Left ventricle myocardium inferior (tissue), 1 donor: ENCODE results near the gene PLIN3. TPM values are rescaled to one million over a fixed set of nuclear protein-coding genes. Genes with fewer than 3 reads are reported as not detected.
"Not testable (repeated sequence)": the region's sequence is repeated elsewhere in the genome, so short reads cannot be mapped to it uniquely, and the experiment has no call there.

ENCODE experiments used
- DNase-seq: peaks from one replicate; pipeline ENCODE4 v3.0.0-alpha.2; 2020
- H3K27ac ChIP-seq: fragments of 200-600 bp; replicated peaks from 2 replicates; pipeline ENCODE4 v1.8.0; 2021
- H3K27me3 ChIP-seq: fragments of 200-600 bp; 2 replicates; pipeline ENCODE4 v1.8.0; 2021; ENCODE audit warnings: low read depth
- H3K36me3 ChIP-seq: fragments of 200-600 bp; 2 replicates; pipeline ENCODE4 v1.8.0; 2021
- H3K4me1 ChIP-seq: fragments of 200-600 bp; 2 replicates; pipeline ENCODE4 v1.8.0; 2021
- H3K4me3 ChIP-seq: fragments of 200-600 bp; 2 replicates; pipeline ENCODE4 v1.8.0; 2021; ENCODE audit warnings: mild to moderate bottlenecking, moderate library complexity
- H3K9me3 ChIP-seq: fragments of 200-600 bp; replicated peaks from 2 replicates; pipeline ENCODE4 v1.8.0; 2021
- intact Hi-C: fragments of 100-400 bp; cut with micrococcal nuclease; formaldehyde crosslinking; loops from one replicate; pipeline ENCODE4 v1.11.0; 2022
- total RNA-seq: library from RNA; stranded (reverse); fragmentation: NEBNext Ultra II Directional; extraction: Animal tissue kit (Norgen Biotek cat#: 25700); gene quantifications from one replicate; pipeline ENCODE4 v1.2.1, GENCODE V29; 2021
- TF ChIP-seq, protein P1 (sequence below): fragments of 200-600 bp; IDR thresholded peaks from 2 replicates; pipeline ENCODE4 v1.8.0; 2021; ENCODE audit warnings: antibody characterized with exemption, mild to moderate bottlenecking, borderline replicate concordance
- donor health status: DM: no; HTN: yes; CAD: no; lungs with severe emphysema.

PLIN3 gene
- total RNA-seq, 1 donor from 2014 or later = 26.7 TPM

DNA sequence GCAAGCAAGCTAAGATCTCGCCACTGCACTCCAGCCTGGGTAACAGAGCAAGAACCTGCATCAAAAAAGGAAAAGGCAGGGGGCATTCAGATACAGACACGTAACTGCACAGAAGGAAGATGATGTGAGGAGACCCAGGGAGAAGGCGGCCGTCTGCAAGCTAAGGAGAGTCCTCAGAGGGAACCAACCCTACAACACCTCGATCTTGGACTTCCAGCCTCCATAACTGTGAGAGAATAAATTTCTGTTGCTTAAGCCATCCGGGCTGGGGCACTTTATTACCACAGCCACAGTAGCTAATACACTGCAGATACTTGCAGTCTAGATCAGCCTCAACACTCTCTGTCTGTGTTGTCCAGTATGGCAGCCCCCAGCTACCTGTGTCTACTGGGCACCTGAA lies 43.9 kb downstream of the PLIN3 start:
- intact Hi-C loops = no loop called here
- Histone ChIP-seq H3K36me3 (peaks cover 7% of the 10 kb centered on the region), H3K9me3 (no peaks in the 10 kb centered on the region), H3K4me3 (no peak overlapping the region), H3K27ac (no peak overlapping the region), H3K27me3 (no peaks in the 10 kb centered on the region), H3K4me1 (peaks cover 8% of the 10 kb centered on the region)
- TF ChIP-seq, protein P1, sequence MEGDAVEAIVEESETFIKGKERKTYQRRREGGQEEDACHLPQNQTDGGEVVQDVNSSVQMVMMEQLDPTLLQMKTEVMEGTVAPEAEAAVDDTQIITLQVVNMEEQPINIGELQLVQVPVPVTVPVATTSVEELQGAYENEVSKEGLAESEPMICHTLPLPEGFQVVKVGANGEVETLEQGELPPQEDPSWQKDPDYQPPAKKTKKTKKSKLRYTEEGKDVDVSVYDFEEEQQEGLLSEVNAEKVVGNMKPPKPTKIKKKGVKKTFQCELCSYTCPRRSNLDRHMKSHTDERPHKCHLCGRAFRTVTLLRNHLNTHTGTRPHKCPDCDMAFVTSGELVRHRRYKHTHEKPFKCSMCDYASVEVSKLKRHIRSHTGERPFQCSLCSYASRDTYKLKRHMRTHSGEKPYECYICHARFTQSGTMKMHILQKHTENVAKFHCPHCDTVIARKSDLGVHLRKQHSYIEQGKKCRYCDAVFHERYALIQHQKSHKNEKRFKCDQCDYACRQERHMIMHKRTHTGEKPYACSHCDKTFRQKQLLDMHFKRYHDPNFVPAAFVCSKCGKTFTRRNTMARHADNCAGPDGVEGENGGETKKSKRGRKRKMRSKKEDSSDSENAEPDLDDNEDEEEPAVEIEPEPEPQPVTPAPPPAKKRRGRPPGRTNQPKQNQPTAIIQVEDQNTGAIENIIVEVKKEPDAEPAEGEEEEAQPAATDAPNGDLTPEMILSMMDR = no peak
- DNase-seq = no peak

GRCh38 chr19:4822354-4822753 lies 45.1 kb downstream of the PLIN3 start:
- peaks cover 17% of the 10 kb centered on the region for H3K36me3 ChIP-seq
- intact Hi-C loops, H3K9me3 ChIP-seq: not testable (repeated sequence)

GRCh38 chr19:4821265-4821664 lies 46.2 kb downstream of the PLIN3 start:
- peaks cover 9% of the 10 kb centered on the region for H3K4me1 ChIP-seq
- no peak for DNase-seq
- H3K4me3 ChIP-seq = no peak overlapping the region
- intact Hi-C loops = no loop called here
- TF ChIP-seq, protein P1 = no peak
- no peak overlapping the region for H3K27ac ChIP-seq
- no peaks in the 10 kb centered on the region for H3K27me3 ChIP-seq
- H3K9me3 ChIP-seq = no peaks in the 10 kb centered on the region
- peaks cover 27% of the 10 kb centered on the region for H3K36me3 ChIP-seq

More at GRCh38 chr19:4822354-4822753, 45.1 kb downstream of the PLIN3 start:
- not testable (repeated sequence) for DNase-seq, H3K4me3 ChIP-seq, H3K27me3 ChIP-seq, H3K27ac ChIP-seq, H3K4me1 ChIP-seq

GRCh38 chr19:4817467-4818277 lies 49.8 kb downstream of the PLIN3 start:
- no peaks in the 10 kb centered on the region for H3K9me3 ChIP-seq
- intact Hi-C loops = no loop called here
- H3K36me3 ChIP-seq = peaks cover 24% of the 10 kb centered on the region
- DNase-seq = peak; percentile 27
- TF ChIP-seq, protein P1 = no peak
- peaks cover 30% of the 10 kb centered on the region for H3K4me1 ChIP-seq
- no peaks in the 10 kb centered on the region for H3K27me3 ChIP-seq
- H3K4me3 ChIP-seq = no peak overlapping the region
- no peak overlapping the region for H3K27ac ChIP-seq

DNA sequence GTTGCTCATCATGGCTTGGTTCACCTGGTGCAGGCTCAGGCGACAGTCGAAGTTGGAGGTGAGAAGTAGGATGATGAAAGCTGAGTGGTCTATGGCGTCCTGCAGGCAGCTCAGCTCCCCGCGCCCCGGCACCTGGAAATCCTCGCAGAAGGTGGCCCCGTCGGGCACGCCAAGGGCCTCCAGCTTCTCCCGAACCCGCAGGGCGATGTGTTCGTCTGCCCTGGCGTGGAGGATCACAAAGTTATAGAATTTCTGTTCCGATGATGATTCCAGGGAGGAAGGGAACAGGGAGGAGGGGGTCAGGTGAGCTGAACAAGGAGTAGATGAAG lies 50.6 kb downstream of the PLIN3 start:
- Histone ChIP-seq H3K4me3 (no peak overlapping the region), H3K36me3 (peaks cover 24% of the 10 kb centered on the region), H3K9me3 (no peaks in the 10 kb centered on the region), H3K27me3 (no peaks in the 10 kb centered on the region), H3K27ac (no peak overlapping the region), H3K4me1 (peaks cover 34% of the 10 kb centered on the region)
- TF ChIP-seq, protein P1 = no peak
- intact Hi-C loops = no loop called here
- no peak for DNase-seq

DNA sequence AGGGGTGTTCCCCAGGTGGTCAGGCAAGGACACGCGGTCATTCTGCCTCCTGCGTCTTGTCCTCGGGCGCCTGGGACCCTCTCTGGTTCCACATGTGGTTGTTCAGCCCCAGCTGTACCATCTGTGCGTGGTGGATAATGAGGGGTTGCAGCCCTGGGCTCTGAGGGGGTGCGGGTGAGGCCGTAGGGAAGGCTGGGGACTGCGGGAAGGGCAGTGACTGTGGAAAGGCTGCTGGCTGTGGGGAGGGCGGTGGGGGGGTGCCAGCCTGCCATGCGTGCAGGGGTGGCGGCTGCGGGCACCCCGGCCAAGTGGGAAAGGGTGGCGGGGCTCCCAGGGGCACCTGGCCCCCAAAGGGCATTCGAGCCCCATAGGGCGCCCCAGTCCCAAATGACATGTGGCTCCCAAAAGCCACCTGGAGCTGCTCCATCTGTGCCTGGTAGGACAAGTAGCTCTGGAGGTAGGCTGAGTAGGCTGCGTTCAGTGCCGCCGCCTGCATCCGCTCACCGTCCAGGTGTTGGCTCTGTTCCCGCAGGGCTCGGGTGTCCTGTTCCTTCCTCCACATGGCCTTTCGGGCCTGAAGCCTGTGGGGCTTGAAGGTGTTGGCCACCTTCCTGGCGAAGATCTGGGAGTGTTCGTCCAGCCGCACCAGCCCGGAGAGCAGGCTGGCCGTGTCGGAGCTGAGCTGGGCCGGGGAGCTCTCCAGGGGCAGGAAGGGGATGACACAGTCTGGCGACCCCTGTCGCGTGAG lies 51.1 kb downstream of the PLIN3 start:
- intact Hi-C loops = no loop called here
- H3K4me3 ChIP-seq = peak overlapping the region; percentile 52
- no peak for DNase-seq

More for the DNA sequence above, 51.1 kb downstream of the PLIN3 start:
- no peaks in the 10 kb centered on the region for H3K27me3 ChIP-seq
- H3K36me3 ChIP-seq = peaks cover 24% of the 10 kb centered on the region
- no peaks in the 10 kb centered on the region for H3K9me3 ChIP-seq
- TF ChIP-seq, protein P1 = no peak
- H3K27ac ChIP-seq = peak overlapping the region; percentile 58
- H3K4me1 ChIP-seq = peaks cover 34% of the 10 kb centered on the region
